HepG2 (cell line): ENCODE results near the gene SUCLG2. TPM values are rescaled to one million over a fixed set of nuclear protein-coding genes. Genes with fewer than 3 reads are reported as not detected.

Experiments
- ATAC-seq: fragments of 200-7000 bp; cut with Tn5 transposase; 3 replicates; pipeline ENCODE4 v1.9.1; 2020; ENCODE audit warnings: mild to moderate bottlenecking, moderate library complexity
- BruUV-seq: library from RNA; stranded (reverse); fragments of 400-500 nt; replicated peaks from 2 replicates; lab custom pipeline; 2021; lab: Mats Ljungman, UMichigan
- CTCF ChIA-PET: fragments of 300-600 bp; formaldehyde crosslinking; extraction: SDS; loops from one replicate; lab custom pipeline; 2021; ENCODE audit warnings: low total read pairs, inconsistent platforms, low intra/inter-chr PET ratio; lab: Yijun Ruan, JAX
- POLR2A ChIA-PET: fragments of 350-600 bp; sonication (Branson Sonifier 250); formaldehyde crosslinking; loops from one replicate; lab custom pipeline; 2020; ENCODE audit warnings: antibody characterized with exemption, inconsistent platforms; lab: Yijun Ruan, JAX
- DNase-seq: peaks from one replicate; pipeline ENCODE4 v3.0.0-alpha.2; 2015; ENCODE audit warnings: low spot score
- FAIRE-seq: peaks from 3 replicates; lab custom pipeline; 2011; peaks lifted over from hg19 to GRCh38; lab: Jason Lieb, UNC
- H2AFZ ChIP-seq: one replicate; pipeline ENCODE4 v1.6.1; 2011; ENCODE audit warnings: low read length, inconsistent platforms
- H3K27ac ChIP-seq: fragments of 300-600 bp; 3 replicates; pipeline ENCODE4 v1.8.0; 2011; ENCODE audit warnings: mixed run types, mild to moderate bottlenecking, mixed read lengths, low read length, inconsistent platforms; ENCODE audit not compliant: insufficient read depth; ENCODE audit errors: extremely low read length
- H3K27me3 ChIP-seq, 2 experiments: fragments of 200-600 bp in 1 of 2; 2 replicates in 1 of 2; 3 replicates in 1 of 2; pipeline versions ENCODE4 v1.6.0 to v1.8.0; 2011; ENCODE audit warnings: low read length in 2 of 2, mild to moderate bottlenecking in 2 of 2, moderate library complexity in 2 of 2, inconsistent platforms in 1 of 2; ENCODE audit not compliant: insufficient read depth in 2 of 2, control insufficient read depth in 1 of 2
- H3K36me3 ChIP-seq, 2 experiments: fragments of 200-600 bp in 1 of 2; replicated peaks in 1 of 2; 2 replicates in 1 of 2; 3 replicates in 1 of 2; pipeline versions ENCODE4 v1.5.1 to v1.8.0; 2011; ENCODE audit warnings: low read length in 2 of 2, inconsistent platforms in 1 of 2; ENCODE audit not compliant: insufficient read depth in 2 of 2, control insufficient read depth in 1 of 2
- H3K4me1 ChIP-seq: 2 replicates; pipeline ENCODE4 v1.5.1; 2012; ENCODE audit warnings: low read length, inconsistent platforms; ENCODE audit not compliant: insufficient read depth
- H3K4me2 ChIP-seq: 2 replicates; pipeline ENCODE4 v1.6.0; 2011; ENCODE audit warnings: low read depth, low read length, inconsistent platforms
- H3K4me3 ChIP-seq, 3 experiments: fragments of 200-600 bp in 1 of 3; sonication (generic), shearing (Covaris generic) in 1 of 3; replicated peaks in 1 of 3; 2 replicates each; pipeline ENCODE4 v1.5.1; 2011 to 2016; ENCODE audit warnings: low read length in 3 of 3, inconsistent platforms in 2 of 3, low read depth in 2 of 3, mild to moderate bottlenecking in 2 of 3, control low read depth in 1 of 3, mixed read lengths in 1 of 3; ENCODE audit not compliant: insufficient read depth in 1 of 3
- H3K79me2 ChIP-seq: one replicate; pipeline ENCODE4 v1.6.1; 2011; ENCODE audit warnings: low read length, inconsistent platforms; ENCODE audit not compliant: insufficient read depth
- H3K9ac ChIP-seq: 2 replicates; pipeline ENCODE4 v1.6.0; 2011; ENCODE audit warnings: mild to moderate bottlenecking, low read depth, low read length, inconsistent platforms; ENCODE audit not compliant: insufficient read depth
- H3K9me3 ChIP-seq: 2 replicates; pipeline ENCODE4 v1.5.1; 2012; ENCODE audit warnings: mild to moderate bottlenecking, low read length
- H4K20me1 ChIP-seq: 2 replicates; pipeline ENCODE4 v1.6.0; 2011; ENCODE audit warnings: inconsistent platforms, mild to moderate bottlenecking, low read length, moderate library complexity; ENCODE audit not compliant: insufficient read depth
- DR1 ChIP-seq: sonication (generic); formaldehyde crosslinking; IDR thresholded peaks from 2 replicates; pipeline ENCODE4 v1.8.0; 2021; ENCODE audit warnings: mild to moderate bottlenecking, missing genetic modification reagents, inconsistent platforms
- MEIS1 ChIP-seq: sonication (generic); formaldehyde crosslinking; IDR thresholded peaks from 2 replicates; pipeline ENCODE4 v1.9.0; 2021; ENCODE audit warnings: mild to moderate bottlenecking, missing genetic modification reagents, moderate library complexity, borderline replicate concordance
- RXRB ChIP-seq: IDR thresholded peaks from 2 replicates; pipeline ENCODE4 v1.6.1; 2016; ENCODE audit warnings: borderline replicate concordance, missing genetic modification reagents, missing compliant biosample characterization
- SIN3A ChIP-seq: IDR thresholded peaks from 2 replicates; pipeline ENCODE4 v1.6.1; 2011; ENCODE audit warnings: low read depth, mild to moderate bottlenecking, control low read depth, low read length, borderline replicate concordance
- SMAD1 ChIP-seq: sonication (generic); formaldehyde crosslinking; IDR thresholded peaks from 2 replicates; pipeline ENCODE4 v1.4.0; 2020; ENCODE audit warnings: missing genetic modification reagents, low read depth, mild to moderate bottlenecking, borderline replicate concordance
- ZNF598 ChIP-seq: sonication (generic); formaldehyde crosslinking; IDR thresholded peaks from 2 replicates; pipeline ENCODE4 v1.5.1; 2020; ENCODE audit warnings: mild to moderate bottlenecking, missing genetic modification reagents, borderline replicate concordance
- ZSCAN29 ChIP-seq: sonication (generic); formaldehyde crosslinking; conservative IDR thresholded peaks from 2 replicates; pipeline ENCODE4 v1.4.0; 2020; ENCODE audit warnings: mild to moderate bottlenecking, missing genetic modification reagents
- WGBS: methylation state at CpG from one replicate; pipeline ENCODE4 v1.1.6; 2017; ENCODE audit warnings: low lambda C conversion rate; 5-methylcytosine and 5-hydroxymethylcytosine counted together
- in situ Hi-C: cut with HindIII; loops from 2 replicates; pipeline ENCODE4 v1.10.0; 2017; ENCODE audit warnings: low pct_unique_long_range_greater_than_20kb; ENCODE audit not compliant: extremely low pct_ligation_motif_present
- intact Hi-C: fragments of 100-400 bp; cut with micrococcal nuclease; formaldehyde crosslinking; loops from one replicate; pipeline ENCODE4 v1.10.0; 2022; ENCODE audit not compliant: unreplicated experiment
- polyA plus RNA-seq, 8 experiments: library from polyadenylated mRNA; depleted of rRNA in 3 of 8; stranded (reverse) in 7 of 8; unstranded in 1 of 8; fragments of >200 nt; fragmentation: Illumina TruSeq in 4 of 8; extraction: Trizol in 4 of 8; gene quantifications; 2 replicates each; pipeline versions ENCODE4 v1.2.1 to v1.2.3, GENCODE V29; 2011 to 2016; ENCODE audit warnings: low read depth in 4 of 8, missing spikeins in 1 of 8, mixed read lengths in 1 of 8; ENCODE audit not compliant: insufficient read depth in 1 of 8
- total RNA-seq, 5 experiments: library from RNA; depleted of rRNA; stranded (reverse); fragments of >200 nt; fragmentation: Illumina TruSeq; extraction: Trizol; gene quantifications; 2 replicates each; pipeline ENCODE4 v1.2.3, GENCODE V29; 2016; ENCODE audit warnings: low read depth in 1 of 5
- TF ChIP-seq, protein P1 (sequence below): sonication (generic); formaldehyde crosslinking; IDR thresholded peaks from 2 replicates; pipeline ENCODE4 v1.8.1; 2023; ENCODE audit warnings: missing genetic modification reagents, inconsistent platforms, borderline replicate concordance
- TF ChIP-seq, protein P2 (sequence below): sonication (generic); formaldehyde crosslinking; IDR thresholded peaks from 2 replicates; pipeline ENCODE4 v1.4.0; 2020; ENCODE audit warnings: mild to moderate bottlenecking, missing genetic modification reagents

The SUCLG2 gene
- total and polyA plus RNA-seq, 2 of the 13 experiments (the other 11 are each of a cell fraction or from before 2014, with no cell fraction given): 21.4 to 64.9 TPM

DNA sequence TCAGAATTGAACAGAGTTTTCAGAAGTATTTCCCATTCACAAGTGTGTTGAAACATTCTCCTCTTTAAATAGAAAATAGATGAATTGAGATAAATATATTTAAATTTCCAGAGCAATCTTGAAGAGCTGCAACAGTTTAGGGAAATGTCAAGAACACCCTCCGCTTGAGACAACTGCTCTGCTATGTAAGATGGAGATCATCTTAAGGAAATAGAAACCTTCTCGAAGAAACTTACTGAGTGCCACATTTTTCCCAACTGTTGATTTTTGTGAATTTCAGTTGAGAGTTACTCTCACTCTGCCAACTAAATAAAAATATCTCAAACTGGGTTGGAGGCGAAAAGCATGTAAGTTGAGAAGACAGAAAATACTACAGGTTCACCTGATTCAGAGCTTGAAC, 78.0 kb downstream of the SUCLG2 start:
- intact Hi-C loops (no loop called here), in situ Hi-C loops (loop anchor here (25.0 kb wide), 1 partner anchor 211 kb away; no protein-coding TSS in a partner anchor)
- no peaks in the 10 kb centered on the region for H3K27me3 ChIP-seq
- ATAC-seq (no peak), DNase-seq (no peak), FAIRE-seq (no peak)
- 97% methylated on average over 3 of the region's 3 CpGs for WGBS
- POLR2A ChIA-PET: no interaction called here
- H3K4me3 ChIP-seq: no peak overlapping the region
- TF ChIP-seq RXRB (CRISPR knock-in tag) (no peak), ZSCAN29 (CRISPR knock-in tag) (no peak), ZNF598 (CRISPR knock-in tag) (no peak), DR1 (CRISPR knock-in tag) (no peak), SIN3A (no peak), MEIS1 (no peak), SMAD1 (CRISPR knock-in tag) (no peak)
- TF ChIP-seq, protein P1, sequence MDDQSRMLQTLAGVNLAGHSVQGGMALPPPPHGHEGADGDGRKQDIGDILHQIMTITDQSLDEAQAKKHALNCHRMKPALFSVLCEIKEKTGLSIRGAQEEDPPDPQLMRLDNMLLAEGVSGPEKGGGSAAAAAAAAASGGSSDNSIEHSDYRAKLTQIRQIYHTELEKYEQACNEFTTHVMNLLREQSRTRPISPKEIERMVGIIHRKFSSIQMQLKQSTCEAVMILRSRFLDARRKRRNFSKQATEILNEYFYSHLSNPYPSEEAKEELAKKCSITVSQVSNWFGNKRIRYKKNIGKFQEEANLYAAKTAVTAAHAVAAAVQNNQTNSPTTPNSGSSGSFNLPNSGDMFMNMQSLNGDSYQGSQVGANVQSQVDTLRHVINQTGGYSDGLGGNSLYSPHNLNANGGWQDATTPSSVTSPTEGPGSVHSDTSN (CRISPR knock-in tag): no peak
- TF ChIP-seq, protein P2, sequence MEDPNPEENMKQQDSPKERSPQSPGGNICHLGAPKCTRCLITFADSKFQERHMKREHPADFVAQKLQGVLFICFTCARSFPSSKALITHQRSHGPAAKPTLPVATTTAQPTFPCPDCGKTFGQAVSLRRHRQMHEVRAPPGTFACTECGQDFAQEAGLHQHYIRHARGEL (CRISPR knock-in tag): no peak
- no TSS peak for BruUV-seq
- no peaks in the 10 kb centered on the region for H3K79me2 ChIP-seq
- no peak overlapping the region for H3K27ac ChIP-seq
- H3K36me3 ChIP-seq: peaks cover 0 to 9% of the 10 kb centered on the region in 2 experiments; a peak in 1 of 5 replicates
- no peaks in the 10 kb centered on the region for H4K20me1 ChIP-seq
- H3K9ac ChIP-seq: no peak overlapping the region
- no peak overlapping the region for H3K4me2 ChIP-seq
- no peak overlapping the region for H2AFZ ChIP-seq
- H3K9me3 ChIP-seq: no peaks in the 10 kb centered on the region; the same call in 1 of the 2 replicates
- CTCF ChIA-PET: no interaction called here
- H3K4me1 ChIP-seq: no peaks in the 10 kb centered on the region
